K562 (cell line): ENCODE data around the gene CHN2. TPM values are rescaled to one million over a fixed set of nuclear protein-coding genes. Genes with fewer than 3 reads are reported as not detected.

Source experiments
- ATAC-seq: fragments of 200-7000 bp; cut with Tn5 transposase; 3 replicates; pipeline ENCODE4 v1.9.1; 2020; ENCODE audit warnings: moderate library complexity
- BruUV-seq: library from RNA; stranded (reverse); fragments of 400-500 nt; replicated peaks from 2 replicates; lab custom pipeline; 2021; lab: Mats Ljungman, UMichigan
- CTCF ChIA-PET: fragments of 300-600 bp; formaldehyde crosslinking; extraction: SDS; loops from one replicate; lab custom pipeline; 2021; ENCODE audit warnings: low intra/inter-chr PET ratio; lab: Yijun Ruan, JAX
- POLR2A ChIA-PET: fragments of 300-600, 350-650 bp; sonication (Branson Sonifier 250); formaldehyde crosslinking; extraction: SDS; loops from one replicate; lab custom pipeline; 2021; ENCODE audit warnings: antibody characterized with exemption, inconsistent platforms; lab: Yijun Ruan, JAX
- DNase-seq, 4 experiments: peaks; one replicate each; pipeline versions ENCODE4 v3.0.0 to v3.0.0-alpha.2; 2011 to 2018; ENCODE audit warnings: low spot score in 3 of 4, mixed read lengths in 3 of 4; ENCODE audit errors: extremely low read depth in 1 of 4
- FAIRE-seq: peaks from 2 replicates; lab custom pipeline; 2011; peaks lifted over from hg19 to GRCh38; lab: Jason Lieb, UNC
- H2AFZ ChIP-seq: 2 replicates; pipeline ENCODE4 v1.6.0; 2011; ENCODE audit warnings: low read depth, low read length, control low read depth, inconsistent platforms
- H3K27ac ChIP-seq: fragments of 200-600 bp; 3 replicates; pipeline ENCODE4 v1.8.0; 2011; ENCODE audit warnings: low read depth, mild to moderate bottlenecking, control low read depth, inconsistent platforms, low read length, moderate library complexity, mixed read lengths; ENCODE audit errors: extremely low read depth
- H3K27me3 ChIP-seq, 2 experiments: fragments of 300-600 bp in 1 of 2; 2 replicates in 1 of 2; 3 replicates in 1 of 2; pipeline versions ENCODE4 v1.6.0 to v1.8.0; 2011; ENCODE audit warnings: inconsistent platforms in 2 of 2, low read length in 2 of 2, mild to moderate bottlenecking in 1 of 2, mixed read lengths in 1 of 2, moderate library complexity in 1 of 2; ENCODE audit not compliant: control insufficient read depth in 2 of 2, insufficient read depth in 2 of 2
- H3K36me3 ChIP-seq: fragments of 300-600 bp; 3 replicates; pipeline ENCODE4 v1.8.0; 2011; ENCODE audit warnings: mild to moderate bottlenecking, low read length, inconsistent platforms; ENCODE audit not compliant: control insufficient read depth, insufficient read depth
- H3K4me1 ChIP-seq, 2 experiments: fragments of 200-600 bp in 1 of 2; replicated peaks in 1 of 2; 2 replicates in 1 of 2; 3 replicates in 1 of 2; pipeline versions ENCODE4 v1.5.1 to v1.8.0; 2011; ENCODE audit warnings: inconsistent platforms in 2 of 2, low read length in 2 of 2, mild to moderate bottlenecking in 1 of 2, mixed read lengths in 1 of 2, moderate library complexity in 1 of 2; ENCODE audit not compliant: control insufficient read depth in 2 of 2, insufficient read depth in 2 of 2
- H3K4me2 ChIP-seq: 2 replicates; pipeline ENCODE4 v1.6.1; 2011; ENCODE audit warnings: low read length, control low read depth, inconsistent platforms, mixed read lengths; ENCODE audit not compliant: insufficient read depth
- H3K4me3 ChIP-seq: fragments of 200-600 bp; sonication (generic), shearing (Covaris generic); 2 replicates; pipeline ENCODE4 v1.5.1; 2016; ENCODE audit warnings: control low read depth, inconsistent platforms
- H3K79me2 ChIP-seq: fragments of 200-600 bp; 3 replicates; pipeline ENCODE4 v1.8.0; 2011; ENCODE audit warnings: low read length, inconsistent platforms; ENCODE audit not compliant: control insufficient read depth, insufficient read depth
- H3K9ac ChIP-seq, 2 experiments: 2 replicates each; pipeline versions ENCODE4 v1.6.0 to v1.6.1; 2011; ENCODE audit warnings: low read depth in 2 of 2, low read length in 2 of 2, control low read depth in 1 of 2, inconsistent platforms in 1 of 2, mild to moderate bottlenecking in 1 of 2, mixed read lengths in 1 of 2; ENCODE audit not compliant: insufficient read depth in 1 of 2
- H3K9me1 ChIP-seq: one replicate; pipeline ENCODE4 v1.6.0; 2011; ENCODE audit warnings: inconsistent platforms, mild to moderate bottlenecking, low read length, moderate library complexity; ENCODE audit not compliant: control insufficient read depth, insufficient read depth
- H3K9me3 ChIP-seq: replicated peaks from 2 replicates; pipeline ENCODE4 v1.5.1; 2011; ENCODE audit warnings: low read depth, low read length, inconsistent platforms; ENCODE audit not compliant: control insufficient read depth, insufficient read depth
- H4K20me1 ChIP-seq: replicated peaks from 2 replicates; pipeline ENCODE4 v1.6.1; 2011; ENCODE audit warnings: low read length, inconsistent platforms, mixed read lengths; ENCODE audit not compliant: control insufficient read depth, insufficient read depth
- ATF1 ChIP-seq, 2 experiments: fragments of 450-650 bp in 1 of 2; IDR thresholded peaks; 2 replicates each; pipeline ENCODE4 v1.6.1; 2016; ENCODE audit warnings: missing compliant biosample characterization in 1 of 2, missing genetic modification characterization in 1 of 2
- ATF3 ChIP-seq, 2 experiments: fragments of 450-650 bp in 1 of 2; sonication (generic) in 1 of 2; formaldehyde crosslinking in 1 of 2; IDR thresholded peaks in 1 of 2; conservative IDR thresholded peaks in 1 of 2; 2 replicates each; pipeline versions ENCODE4 v1.6.1 to v1.8.1; 2016 to 2023; ENCODE audit warnings: mild to moderate bottlenecking in 2 of 2, moderate library complexity in 2 of 2, inconsistent platforms in 1 of 2, missing genetic modification reagents in 1 of 2
- NKRF ChIP-seq: fragments of 450-650 bp; IDR thresholded peaks from 2 replicates; pipeline ENCODE4 v1.6.1; 2016; ENCODE audit warnings: borderline replicate concordance
- WGBS: fragments of 100-300 bp; shearing (Covaris generic); methylation state at CpG from one replicate; pipeline ENCODE4 v1.1.6; 2016; ENCODE audit warnings: low coverage, mixed read lengths; ENCODE audit not compliant: insufficient coverage; ENCODE audit errors: missing lambda C conversion rate; 5-methylcytosine and 5-hydroxymethylcytosine counted together
- in situ Hi-C: fragments of 300-500 bp; cut with MboI; formaldehyde crosslinking; loops from 4 replicates; pipeline ENCODE4 v1.15.0; 2018; ENCODE audit warnings: inconsistent platforms, mixed read lengths
- intact Hi-C: fragments of 100-400 bp; cut with micrococcal nuclease; formaldehyde crosslinking; loops from 2 replicates; pipeline ENCODE4 v1.14.2; 2022
- polyA plus RNA-seq, 8 experiments: library from polyadenylated mRNA; depleted of rRNA in 4 of 8; stranded (reverse) in 5 of 8; unstranded in 3 of 8; fragments of >200 nt; fragmentation: Nextera tagmentation in 2 of 8; fragmentation: Illumina TruSeq in 1 of 8; extraction: Ambion mirVana in 2 of 8; extraction: Trizol in 1 of 8; gene quantifications; 2 replicates each; pipeline versions ENCODE4 v1.2.1 to v1.2.3, GENCODE V29; 2011 to 2014; ENCODE audit warnings: inconsistent platforms in 1 of 8, missing spikeins in 1 of 8
- total RNA-seq, 7 experiments: library from RNA; depleted of rRNA in 6 of 7; stranded (reverse); fragments of >200 nt in 6 of 7; fragmentation: Illumina TruSeq in 2 of 7; extraction: Trizol in 2 of 7; gene quantifications; 2 replicates each; pipeline versions ENCODE4 v1.2.1 to v1.2.3, GENCODE V29; 2011 to 2021; ENCODE audit warnings: low replicate concordance in 1 of 7

CHN2 gene
- total and polyA plus RNA-seq, 9 of the 15 experiments (the other 6 are each of a cell fraction or from before 2014, with no cell fraction given) = 0.12 to 2.1 (median 0.31) TPM; not detected in 1

GRCh38 chr7:29359482-29360093 is 165.0 kb downstream of the CHN2 start:
- POLR2A ChIA-PET = no interaction called here
- no peaks in the 10 kb centered on the region for H4K20me1 ChIP-seq
- in situ Hi-C loops (no loop called here), intact Hi-C loops (no loop called here)
- no peaks in the 10 kb centered on the region for H3K9me1 ChIP-seq
- H2AFZ ChIP-seq = no peak overlapping the region
- no peak overlapping the region for H3K4me3 ChIP-seq
- no TSS peak for BruUV-seq
- FAIRE-seq (no peak), ATAC-seq (no peak), DNase-seq (no peak)
- no peaks in the 10 kb centered on the region for H3K9me3 ChIP-seq
- H3K4me2 ChIP-seq = no peak overlapping the region
- no peaks in the 10 kb centered on the region for H3K4me1 ChIP-seq
- CTCF ChIA-PET = no interaction called here
- WGBS = 0% methylated on average over 4 of the region's 4 CpGs
- H3K79me2 ChIP-seq = no peaks in the 10 kb centered on the region
- no peaks in the 10 kb centered on the region for H3K36me3 ChIP-seq
- peaks cover 0 to 3% of the 10 kb centered on the region in 2 experiments; a peak in 1 of 5 replicates for H3K27me3 ChIP-seq
- H3K27ac ChIP-seq = no peak overlapping the region
- TF ChIP-seq ATF1 (CRISPR knock-in tag; IDR thresholded peaks at IDR 0.05) (no peak), ATF1 (tag; IDR thresholded peaks at IDR 0.05) (peak; percentile 72), ATF3 (IDR thresholded peaks at IDR 0.05) (peak; percentile 68), ATF3 (CRISPR knock-in tag; conservative IDR thresholded peaks at IDR 0.05) (no peak), NKRF (no peak)
- no peak overlapping the region for H3K9ac ChIP-seq
